Peyer's patch (tissue), 4 donors: ENCODE data around the gene PIGP. TPM values are rescaled to one million over a fixed set of nuclear protein-coding genes. Genes with fewer than 3 reads are reported as not detected.

ENCODE experiments used
- DNase-seq, 3 donors: peaks; one replicate each; pipeline ENCODE4 v3.0.0-alpha.2; 2017 to 2019
- H3K27ac ChIP-seq, 4 donors: fragments of 200-600 bp; sonication (generic); one replicate each; pipeline ENCODE4 v1.5.1; 2016 to 2019
- H3K27me3 ChIP-seq, 2 donors: fragments of 200-600 bp; sonication (generic); one replicate each; pipeline ENCODE4 v1.5.1; 2019
- H3K36me3 ChIP-seq, 3 donors: fragments of 200-600 bp; sonication (generic); one replicate each; pipeline ENCODE4 v1.5.1; 2016 to 2019
- H3K4me1 ChIP-seq, 4 donors: fragments of 200-600 bp; sonication (generic); one replicate each; pipeline ENCODE4 v1.5.1; 2016 to 2019
- H3K4me3 ChIP-seq, 4 donors: fragments of 200-600 bp; sonication (generic); 1 replicate in 3 of 4; 2 replicates in 1 of 4; pipeline ENCODE4 v1.5.1; 2016 to 2019; ENCODE audit warnings: mild to moderate bottlenecking in 1 of 4
- H3K9me3 ChIP-seq, 4 donors: fragments of 200-600 bp; sonication (generic); one replicate each; pipeline ENCODE4 v1.5.1; 2016 to 2019; ENCODE audit warnings: mild to moderate bottlenecking in 1 of 4
- POLR2A ChIP-seq, 2 donors: fragments of 450-650 bp; IDR thresholded peaks; one replicate each; pipeline ENCODE4 v1.5.1; 2017; ENCODE audit warnings: antibody characterized with exemption in 2 of 2, mild to moderate bottlenecking in 2 of 2, moderate library complexity in 2 of 2
- total RNA-seq, 4 donors: library from RNA; depleted of rRNA; stranded (reverse); fragments of >200 nt; gene quantifications; one replicate each; pipeline ENCODE4 v1.1.0, GENCODE V29; 2016
- TF ChIP-seq, protein P1 (sequence below), 6 experiments: fragments of 450-650 bp in 4 of 6; fragments of 200-600 bp in 2 of 6; sonication (generic) in 1 of 6; IDR thresholded peaks; one replicate each; pipeline ENCODE4 v1.5.1; 2017 to 2019; ENCODE audit warnings: antibody characterized with exemption in 6 of 6, mild to moderate bottlenecking in 3 of 6, moderate library complexity in 1 of 6

Gene PIGP
- total RNA-seq, 4 donors from 2014 or later: 11.4 to 26.4 (median 12.7) TPM

GRCh38 chr21:37082375-37082774, 9.5 kb upstream of the PIGP start:
- H3K36me3 ChIP-seq: no peaks in the 10 kb centered on the region
- no peak for DNase-seq
- H3K4me1 ChIP-seq: peaks cover 0 to 14% (median 0%) of the 10 kb centered on the region in 4 donors
- no peaks in the 10 kb centered on the region for H3K9me3 ChIP-seq
- H3K27ac ChIP-seq: no peak overlapping the region
- TF ChIP-seq, protein P1, sequence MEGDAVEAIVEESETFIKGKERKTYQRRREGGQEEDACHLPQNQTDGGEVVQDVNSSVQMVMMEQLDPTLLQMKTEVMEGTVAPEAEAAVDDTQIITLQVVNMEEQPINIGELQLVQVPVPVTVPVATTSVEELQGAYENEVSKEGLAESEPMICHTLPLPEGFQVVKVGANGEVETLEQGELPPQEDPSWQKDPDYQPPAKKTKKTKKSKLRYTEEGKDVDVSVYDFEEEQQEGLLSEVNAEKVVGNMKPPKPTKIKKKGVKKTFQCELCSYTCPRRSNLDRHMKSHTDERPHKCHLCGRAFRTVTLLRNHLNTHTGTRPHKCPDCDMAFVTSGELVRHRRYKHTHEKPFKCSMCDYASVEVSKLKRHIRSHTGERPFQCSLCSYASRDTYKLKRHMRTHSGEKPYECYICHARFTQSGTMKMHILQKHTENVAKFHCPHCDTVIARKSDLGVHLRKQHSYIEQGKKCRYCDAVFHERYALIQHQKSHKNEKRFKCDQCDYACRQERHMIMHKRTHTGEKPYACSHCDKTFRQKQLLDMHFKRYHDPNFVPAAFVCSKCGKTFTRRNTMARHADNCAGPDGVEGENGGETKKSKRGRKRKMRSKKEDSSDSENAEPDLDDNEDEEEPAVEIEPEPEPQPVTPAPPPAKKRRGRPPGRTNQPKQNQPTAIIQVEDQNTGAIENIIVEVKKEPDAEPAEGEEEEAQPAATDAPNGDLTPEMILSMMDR (IDR thresholded peaks at IDR 0.05): no peak
- TF ChIP-seq POLR2A (IDR thresholded peaks at IDR 0.05): no peak
- H3K4me3 ChIP-seq: no peak overlapping the region
- no peaks in the 10 kb centered on the region for H3K27me3 ChIP-seq

DNA sequence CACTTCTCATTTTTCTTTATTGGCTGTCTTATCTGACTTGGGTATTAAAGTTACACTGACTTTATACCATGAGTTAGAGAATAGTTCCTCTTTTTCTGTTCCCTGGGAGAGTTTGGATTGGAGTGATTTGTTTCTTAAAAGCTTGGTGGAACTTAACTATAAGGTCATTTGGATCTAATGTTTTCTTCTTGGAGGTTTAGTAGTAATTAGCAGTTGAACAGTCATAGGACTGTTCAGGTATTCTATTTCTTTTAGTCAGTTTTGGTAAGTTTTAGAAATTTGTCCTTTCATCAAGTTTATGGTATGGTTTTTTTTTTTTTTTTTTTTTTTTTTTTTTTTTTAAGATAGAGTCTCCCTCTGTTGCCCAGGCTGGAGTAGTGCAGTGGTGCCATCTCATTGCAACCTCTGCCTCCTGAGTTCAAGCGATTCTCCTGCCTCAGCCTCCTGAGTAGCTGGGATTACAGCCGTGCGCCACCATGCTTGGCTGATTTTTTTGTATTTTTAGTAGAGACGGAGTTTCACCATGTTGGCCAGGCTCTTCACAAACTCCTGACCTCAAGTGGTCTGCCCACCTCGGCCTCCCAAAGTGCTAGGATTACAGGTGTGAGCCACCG, 6.4 kb upstream of the PIGP start:
- H3K27me3 ChIP-seq: no peaks in the 10 kb centered on the region
- peaks cover 0 to 27% (median 0%) of the 10 kb centered on the region in 4 donors for H3K4me1 ChIP-seq
- no peaks in the 10 kb centered on the region for H3K36me3 ChIP-seq
- no peaks in the 10 kb centered on the region for H3K9me3 ChIP-seq
- TF ChIP-seq POLR2A (IDR thresholded peaks at IDR 0.05): no peak
- TF ChIP-seq, protein P1 (IDR thresholded peaks at IDR 0.05): peak in 3 of 6 experiments; percentile 21 to 30 (median 28)
- DNase-seq: no peak
- H3K27ac ChIP-seq: no peak overlapping the region
- H3K4me3 ChIP-seq: no peak overlapping the region

GRCh38 chr21:37077403-37077802, 4.5 kb upstream of the PIGP start:
- no peak overlapping the region for H3K4me3 ChIP-seq
- TF ChIP-seq, protein P1 (IDR thresholded peaks at IDR 0.05): no peak
- no peak for TF ChIP-seq POLR2A (IDR thresholded peaks at IDR 0.05)
- DNase-seq: no peak
- H3K4me1 ChIP-seq: peaks cover 0 to 15% (median 2%) of the 10 kb centered on the region in 4 donors
- no peak overlapping the region for H3K27ac ChIP-seq
- H3K36me3 ChIP-seq: no peaks in the 10 kb centered on the region
- H3K9me3 ChIP-seq: no peaks in the 10 kb centered on the region
- H3K27me3 ChIP-seq: no peaks in the 10 kb centered on the region

DNA sequence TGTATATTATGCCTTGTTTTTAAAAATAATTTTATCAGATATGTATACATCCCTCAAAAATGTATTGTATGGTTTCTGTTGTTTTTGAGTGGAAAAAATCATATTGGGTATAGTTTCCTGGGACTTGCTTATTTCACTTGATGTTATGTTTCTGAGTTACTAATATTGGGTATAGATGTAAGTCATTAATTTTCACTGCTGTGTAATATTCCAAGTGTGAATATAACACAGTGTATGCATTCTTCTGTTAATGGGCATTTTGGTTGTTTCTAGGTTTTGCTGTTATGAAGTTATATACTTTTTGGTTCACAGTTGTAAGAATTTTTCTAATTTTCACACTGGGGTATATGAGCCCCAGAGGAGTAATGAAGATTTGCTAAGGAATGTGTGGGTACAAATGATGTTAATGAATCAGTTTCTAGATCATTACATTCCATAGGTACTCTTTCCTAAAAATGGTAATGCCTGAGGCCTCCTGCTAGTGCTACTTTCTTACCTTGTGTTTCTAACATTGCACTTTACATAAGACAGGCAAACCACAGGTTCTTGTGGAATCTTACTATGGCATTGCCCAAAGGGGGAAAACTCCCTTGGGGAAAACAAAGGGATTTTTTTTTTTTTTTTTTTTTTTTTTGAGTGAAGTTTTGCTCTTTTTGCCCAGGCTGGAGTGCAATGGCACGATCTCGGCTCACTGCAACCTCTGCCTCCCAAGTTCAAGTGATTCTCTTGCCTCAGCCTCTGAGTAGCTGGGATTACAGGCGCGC, 3.4 kb upstream of the PIGP start:
- H3K9me3 ChIP-seq: no peaks in the 10 kb centered on the region
- H3K4me1 ChIP-seq: peaks cover 0 to 24% (median 5%) of the 10 kb centered on the region in 4 donors
- no peak overlapping the region for H3K27ac ChIP-seq
- H3K27me3 ChIP-seq: no peaks in the 10 kb centered on the region
- H3K36me3 ChIP-seq: no peaks in the 10 kb centered on the region
- DNase-seq: no peak
- no peak overlapping the region for H3K4me3 ChIP-seq
- TF ChIP-seq, protein P1 (IDR thresholded peaks at IDR 0.05): no peak
- no peak for TF ChIP-seq POLR2A (IDR thresholded peaks at IDR 0.05)

- H3K4me1 ChIP-seq: peaks cover 0 to 24% (median 5%) of the 10 kb centered on the region in 4 donors
- no peak for TF ChIP-seq POLR2A (IDR thresholded peaks at IDR 0.05)
- TF ChIP-seq, protein P1 (IDR thresholded peaks at IDR 0.05): no peak
- no peaks in the 10 kb centered on the region for H3K9me3 ChIP-seq
- no peaks in the 10 kb centered on the region for H3K36me3 ChIP-seq
- DNase-seq: no peak
- H3K27me3 ChIP-seq: no peaks in the 10 kb centered on the region
- H3K27ac ChIP-seq: no peak overlapping the region
- H3K4me3 ChIP-seq: no peak overlapping the region
Observed at GRCh38 chr21:37075214-37075770, 2.4 kb upstream of the PIGP start.
